Lung microvascular endothelial cell (primary cell): ENCODE results near the gene OSBPL9. TPM values are rescaled to one million over a fixed set of nuclear protein-coding genes. Genes with fewer than 3 reads are reported as not detected.

ENCODE experiments used
- DNase-seq, 2 donors: peaks; one replicate each; pipeline versions ENCODE4 v3.0.0 to v3.0.0-alpha.2; 2010; ENCODE audit warnings: low read depth in 2 of 2
- total RNA-seq: library from RNA; depleted of rRNA; stranded (reverse); fragments of >200 nt; gene quantifications from 2 replicates; pipeline ENCODE4 v1.2.1, GENCODE V29; 2014

The OSBPL9 gene, protein sequence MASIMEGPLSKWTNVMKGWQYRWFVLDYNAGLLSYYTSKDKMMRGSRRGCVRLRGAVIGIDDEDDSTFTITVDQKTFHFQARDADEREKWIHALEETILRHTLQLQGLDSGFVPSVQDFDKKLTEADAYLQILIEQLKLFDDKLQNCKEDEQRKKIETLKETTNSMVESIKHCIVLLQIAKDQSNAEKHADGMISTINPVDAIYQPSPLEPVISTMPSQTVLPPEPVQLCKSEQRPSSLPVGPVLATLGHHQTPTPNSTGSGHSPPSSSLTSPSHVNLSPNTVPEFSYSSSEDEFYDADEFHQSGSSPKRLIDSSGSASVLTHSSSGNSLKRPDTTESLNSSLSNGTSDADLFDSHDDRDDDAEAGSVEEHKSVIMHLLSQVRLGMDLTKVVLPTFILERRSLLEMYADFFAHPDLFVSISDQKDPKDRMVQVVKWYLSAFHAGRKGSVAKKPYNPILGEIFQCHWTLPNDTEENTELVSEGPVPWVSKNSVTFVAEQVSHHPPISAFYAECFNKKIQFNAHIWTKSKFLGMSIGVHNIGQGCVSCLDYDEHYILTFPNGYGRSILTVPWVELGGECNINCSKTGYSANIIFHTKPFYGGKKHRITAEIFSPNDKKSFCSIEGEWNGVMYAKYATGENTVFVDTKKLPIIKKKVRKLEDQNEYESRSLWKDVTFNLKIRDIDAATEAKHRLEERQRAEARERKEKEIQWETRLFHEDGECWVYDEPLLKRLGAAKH
- total RNA-seq: 79.0 and 81.1 TPM in 2 replicates

- DNase-seq: peak; percentile 93 to 95
Observed at GRCh38 chr1:51616903-51617708, at the start of gene OSBPL9. Gene OSBPL9 (plus strand): TSS chr1:51617092. CDS start chr1:51617111, 19 bp downstream.

DNA sequence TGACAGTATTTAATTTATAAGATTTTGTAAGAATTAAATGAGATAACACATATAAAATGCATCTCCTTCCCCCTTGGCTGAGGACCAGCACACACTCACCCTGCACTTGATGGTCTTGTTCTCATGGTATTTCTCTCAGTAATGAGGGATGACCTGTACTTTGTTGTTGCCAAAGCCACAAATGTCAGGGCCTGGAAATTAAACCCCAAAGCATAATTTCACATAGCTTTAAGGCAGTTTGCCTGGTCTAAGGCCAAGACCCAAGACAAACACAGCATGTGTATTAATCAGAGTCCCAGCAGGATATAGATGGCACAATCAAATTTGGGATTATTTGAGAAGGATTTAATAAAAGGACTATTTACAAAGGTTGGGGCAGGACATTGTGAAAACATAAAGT, 49.2 kb upstream of the OSBPL9 start:
- peak; percentile 10 to 78 for DNase-seq

DNA sequence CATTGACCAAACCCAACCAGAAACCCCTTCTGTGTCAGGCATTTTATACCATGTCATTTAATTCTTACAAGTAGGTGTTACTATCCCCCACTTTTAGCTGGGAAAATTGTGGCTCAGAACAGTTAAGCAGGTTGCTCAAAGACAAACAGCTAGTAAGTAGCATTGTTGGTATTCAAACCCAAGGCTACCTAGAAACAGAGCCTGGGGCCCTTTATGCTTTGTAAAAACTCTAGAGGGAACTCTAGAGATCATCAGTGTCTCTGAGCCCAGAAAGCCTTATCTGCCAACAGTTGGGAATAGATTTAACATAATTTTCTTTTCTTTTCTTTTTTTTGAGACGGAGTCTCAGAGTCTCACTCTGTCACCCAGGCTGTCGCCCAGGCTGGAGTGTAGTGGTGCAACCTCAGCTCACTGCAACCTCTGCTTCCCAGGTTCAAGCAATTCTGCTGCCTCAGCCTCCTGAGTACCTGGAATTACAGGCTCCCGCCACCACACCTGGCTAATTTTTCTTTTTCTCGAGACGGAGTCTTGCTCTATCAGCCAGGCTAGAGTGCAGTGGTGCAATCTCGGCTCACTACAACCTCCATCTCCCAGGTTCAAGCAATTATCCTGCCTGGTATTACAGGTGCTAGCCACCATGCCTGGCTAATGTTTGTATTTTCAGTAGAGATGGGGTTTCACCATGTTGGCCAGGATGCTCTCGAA, 48.5 kb upstream of the OSBPL9 start:
- no peak for DNase-seq

GRCh38 chr1:51569284-51570062, 47.4 kb upstream of the OSBPL9 start:
- peak; percentile 80 to 89 for DNase-seq

- no peak for DNase-seq
Observed at GRCh38 chr1:51570063-51570710, 46.7 kb upstream of the OSBPL9 start.

DNA sequence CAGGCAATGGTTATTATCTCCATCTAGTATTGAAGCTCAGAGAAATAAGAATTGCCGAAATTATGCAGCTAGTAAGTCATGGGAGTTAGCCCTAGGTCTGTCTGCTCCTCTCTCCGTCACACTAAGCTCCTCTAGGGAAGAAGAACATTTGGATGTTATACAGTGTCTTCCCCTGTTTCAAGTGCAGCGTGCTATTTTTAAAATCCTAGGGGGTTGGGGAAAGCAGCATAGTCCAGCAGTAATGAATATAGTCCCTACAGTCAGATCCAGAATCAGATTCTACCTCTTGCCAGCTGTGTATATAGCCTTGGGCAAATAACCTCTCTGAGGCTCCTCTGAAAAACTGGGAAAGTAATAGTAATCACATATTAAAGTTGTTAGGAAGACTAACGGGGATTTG, 44.5 kb upstream of the OSBPL9 start:
- no peak for DNase-seq

- no peak for DNase-seq
Observed at GRCh38 chr1:51574796-51575195, 42.1 kb upstream of the OSBPL9 start.

- peak in 1 of 2 donors; percentile 67 for DNase-seq
Observed at GRCh38 chr1:51575406-51576084, 41.3 kb upstream of the OSBPL9 start.

DNA sequence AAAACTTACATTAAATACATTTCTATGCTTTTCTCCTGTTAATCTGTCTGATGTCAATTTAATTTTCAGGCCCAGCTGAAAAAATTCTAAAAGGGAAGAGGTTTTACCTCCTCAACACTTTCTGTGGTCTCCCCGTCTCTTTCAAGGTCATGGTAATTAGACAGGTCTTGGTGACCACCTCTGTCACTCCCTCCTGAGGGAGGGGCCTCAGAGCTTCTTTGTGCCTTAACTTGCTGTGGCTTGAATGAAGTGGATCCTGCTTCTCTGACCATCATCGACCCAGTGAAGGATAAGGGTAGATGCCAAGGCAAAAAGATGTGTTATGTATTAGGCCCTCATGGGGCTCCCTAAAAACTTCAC, 40.8 kb upstream of the OSBPL9 start:
- no peak for DNase-seq

GRCh38 chr1:51576923-51577322, 40.0 kb upstream of the OSBPL9 start:
- DNase-seq: no peak

GRCh38 chr1:51578383-51579109, 38.3 kb upstream of the OSBPL9 start:
- no peak for DNase-seq

- DNase-seq: no peak
Observed at GRCh38 chr1:51581238-51581637, 35.7 kb upstream of the OSBPL9 start.

DNA sequence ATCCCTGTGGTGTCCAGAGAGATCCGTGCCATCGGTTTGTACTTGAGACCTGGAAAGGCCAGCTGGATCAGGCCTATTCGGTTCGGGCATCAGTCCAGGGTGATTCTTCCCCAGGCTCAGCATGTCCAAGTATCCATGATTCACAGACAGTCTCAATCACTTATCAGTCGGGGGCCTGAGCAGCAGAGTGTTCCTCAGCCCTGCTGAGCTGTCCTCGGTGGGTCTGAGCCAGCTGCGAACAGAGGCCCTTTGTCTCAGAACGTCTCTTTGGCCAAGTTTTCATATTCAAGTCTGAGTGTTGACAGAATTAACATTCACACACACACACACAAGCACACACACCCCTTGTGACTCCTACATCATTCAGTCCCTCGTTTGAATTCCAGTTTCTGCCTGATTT, 33.4 kb upstream of the OSBPL9 start:
- no peak for DNase-seq

GRCh38 chr1:51584021-51584420, 32.9 kb upstream of the OSBPL9 start:
- DNase-seq: no peak

- no peak for DNase-seq
Observed at GRCh38 chr1:51592711-51593110, 24.2 kb upstream of the OSBPL9 start.

DNA sequence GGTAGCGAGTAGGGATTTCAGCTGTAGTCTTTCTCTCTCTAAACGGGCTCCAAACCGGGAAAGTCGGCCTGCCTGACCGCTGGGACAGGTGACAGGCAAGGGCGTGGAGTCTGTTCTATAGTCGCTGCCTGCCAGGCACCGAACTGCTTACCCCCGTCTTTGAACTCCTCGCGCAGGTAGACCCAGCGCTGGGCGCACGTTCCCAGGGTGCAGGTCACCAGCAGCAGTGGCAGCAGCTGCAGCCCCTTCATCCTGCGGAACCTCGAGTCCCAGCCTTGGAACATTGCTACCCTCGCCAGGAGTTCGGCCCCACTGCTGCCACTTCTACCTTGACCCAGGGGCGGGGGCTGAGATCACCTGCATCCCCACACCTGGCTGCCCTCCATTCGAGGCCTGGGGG, 22.2 kb upstream of the OSBPL9 start:
- DNase-seq: no peak

- no peak for DNase-seq
Observed at GRCh38 chr1:51600529-51600928, 16.4 kb upstream of the OSBPL9 start.

DNA sequence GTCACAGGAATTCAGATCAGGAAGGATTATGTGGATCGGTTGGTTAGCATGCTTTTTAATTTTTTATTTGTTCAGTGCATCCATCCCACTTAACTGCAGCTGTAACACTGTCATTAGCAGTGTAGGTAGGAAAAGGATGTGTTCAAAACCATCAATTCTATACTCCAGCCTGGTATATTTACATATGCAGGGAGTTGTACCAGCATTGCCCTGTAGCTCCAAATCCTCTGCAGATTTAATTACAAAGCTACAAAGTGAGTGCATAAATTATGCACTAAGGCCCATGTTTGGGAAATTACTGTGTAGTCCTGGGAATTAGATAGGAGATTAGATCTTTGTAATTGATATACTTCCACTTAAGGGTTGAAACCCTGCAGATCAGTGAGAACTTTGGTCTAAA, 15.9 kb upstream of the OSBPL9 start:
- DNase-seq: no peak
